GM20000 (cell line): Measurements from ENCODE around the gene RXRA.
"Not testable (repeated sequence)": the region's sequence is repeated elsewhere in the genome, so short reads cannot be mapped to it uniquely, and the experiment has no call there.

Source experiments
- DNase-seq: peaks from one replicate; pipeline ENCODE4 v3.0.0; 2012; ENCODE audit warnings: low spot score
- CTCF ChIP-seq: IDR thresholded peaks from 2 replicates; pipeline ENCODE4 v1.5.1; 2012; ENCODE audit warnings: mild to moderate bottlenecking, control low read depth; ENCODE audit errors: extremely low read depth, missing control alignments

RXRA gene

DNA sequence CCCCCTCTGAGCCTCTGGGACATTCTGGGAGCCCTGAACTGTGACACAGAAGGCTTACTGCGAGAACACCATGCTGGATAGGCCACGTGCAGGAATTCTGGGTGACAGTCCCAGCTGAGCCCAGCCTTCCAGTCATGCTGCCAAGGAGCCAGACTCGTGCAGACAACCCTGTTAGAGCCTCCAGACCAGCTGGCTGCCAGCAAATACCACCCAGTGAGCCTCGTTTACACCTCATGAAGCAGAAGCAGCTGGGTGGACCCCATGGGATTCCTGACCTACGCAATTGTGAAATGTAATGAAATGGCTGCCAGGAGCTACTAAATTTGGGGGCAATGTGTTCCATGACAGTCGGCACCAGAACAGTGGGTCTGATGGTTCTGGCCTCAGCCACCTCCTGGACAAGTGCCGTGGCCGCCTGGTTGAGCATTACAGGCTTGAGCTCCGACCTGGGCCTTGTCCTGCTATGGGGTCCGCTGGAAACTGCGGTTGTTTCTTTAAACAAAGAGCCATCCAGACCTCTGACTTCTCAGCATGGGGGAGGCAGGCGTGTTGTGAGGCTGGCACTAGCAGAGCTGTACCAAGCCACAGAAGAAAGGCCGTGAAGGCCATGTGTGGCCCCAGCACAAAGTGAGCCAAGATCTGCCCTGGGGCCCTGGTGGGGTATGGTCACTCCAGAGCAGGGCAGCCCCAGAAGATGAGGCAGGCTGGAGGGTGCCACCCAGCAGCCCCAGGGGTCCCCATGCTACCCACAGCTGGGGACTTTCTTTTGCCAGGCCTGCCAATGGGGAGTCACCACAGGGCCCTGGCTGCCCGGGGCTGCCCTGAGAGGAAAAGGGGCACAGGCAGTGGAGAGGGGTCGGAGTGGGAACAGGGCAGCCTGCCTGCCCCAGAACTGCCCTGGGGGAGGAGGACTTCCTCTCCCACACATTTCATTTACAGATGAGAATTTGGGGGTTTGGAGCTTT is 19.3 kb upstream of the RXRA start:
- DNase-seq, result no peak
- TF ChIP-seq CTCF, result no peak

DNA sequence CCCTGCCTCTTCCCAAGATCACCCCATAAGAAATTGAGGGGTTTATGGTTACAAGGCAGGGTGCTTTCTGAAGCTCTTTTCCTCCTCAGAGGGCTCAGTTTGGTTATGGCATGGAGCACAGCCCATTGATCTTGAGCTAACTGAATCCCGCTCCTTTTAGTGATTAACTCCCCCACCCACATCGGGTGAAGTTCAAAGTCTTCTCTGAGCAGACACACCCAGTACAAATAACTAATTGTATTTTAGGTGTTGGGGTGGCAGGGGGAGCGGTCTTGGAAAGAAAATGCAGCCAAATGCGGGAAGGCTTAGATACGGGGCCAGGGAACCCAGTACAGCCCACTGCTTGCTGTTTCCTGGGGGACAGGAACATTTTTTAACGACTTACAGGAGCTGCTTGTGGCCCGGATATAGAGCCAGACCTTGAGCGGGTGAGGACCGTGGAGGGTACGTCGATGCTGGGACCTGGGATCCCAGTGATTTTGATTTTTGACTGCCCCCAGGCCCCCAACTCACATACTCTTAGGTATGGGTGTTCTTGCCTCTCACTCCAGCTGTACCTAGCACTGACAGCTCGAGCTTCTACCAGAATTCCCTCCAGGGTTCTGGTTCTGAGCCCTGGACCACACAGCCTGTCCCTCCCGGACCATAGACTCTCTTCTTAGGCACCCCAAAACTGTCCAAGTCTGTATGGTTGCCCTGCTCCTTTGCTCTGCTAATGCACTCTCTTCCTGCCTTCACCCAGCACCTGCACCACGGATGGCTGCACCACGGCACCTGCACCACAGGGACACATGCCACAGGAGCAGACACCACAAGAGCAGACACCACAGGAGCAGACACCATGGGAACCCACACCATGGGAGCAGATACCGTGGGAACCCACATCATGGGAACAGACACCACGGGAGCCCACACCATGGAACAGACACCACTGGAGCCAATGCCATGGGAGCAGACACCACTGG is 18.3 kb upstream of the RXRA start:
- no peak for DNase-seq
- TF ChIP-seq CTCF, result no peak

DNA sequence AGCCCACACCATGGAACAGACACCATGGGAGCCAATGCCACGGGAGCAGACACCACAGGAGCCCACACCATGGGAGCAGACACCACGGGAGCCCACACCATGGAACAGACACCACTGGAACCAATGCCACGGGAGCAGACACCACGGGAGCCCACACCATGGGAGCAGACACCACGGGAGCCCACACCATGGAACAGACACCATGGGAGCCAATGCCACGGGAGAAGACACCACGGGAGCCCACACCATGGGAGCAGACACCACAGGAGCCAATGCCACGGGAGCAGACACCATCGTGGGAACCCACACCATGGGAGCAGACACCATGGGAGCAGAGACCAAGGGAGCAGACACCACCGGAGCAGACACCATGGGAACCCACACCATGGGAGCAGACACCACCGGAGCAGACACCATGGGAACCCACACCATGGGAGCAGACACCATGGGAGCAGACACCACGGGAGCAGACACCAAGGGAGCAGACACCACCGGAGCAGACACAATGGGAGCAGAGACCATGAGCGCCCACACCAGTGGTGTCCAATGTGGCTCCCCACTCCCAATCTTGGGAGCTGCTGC is 17.5 kb upstream of the RXRA start:
- not testable (repeated sequence) for DNase-seq

GRCh38 chr9:134313470-134313869 is 12.8 kb upstream of the RXRA start:
- no peak for TF ChIP-seq CTCF
- DNase-seq, result no peak

GRCh38 chr9:134314039-134314949 is 12.0 kb upstream of the RXRA start:
- no peak for TF ChIP-seq CTCF

GRCh38 chr9:134314950-134315715 is 11.1 kb upstream of the RXRA start:
- no peak for DNase-seq
- no peak for TF ChIP-seq CTCF

More at GRCh38 chr9:134314039-134314949, 12.0 kb upstream of the RXRA start:
- DNase-seq, result no peak
